SK-N-SH treated with all-trans-retinoic acid at 6 μM for 48 hours (cell line): ENCODE results near the gene MAST1.

Experiments
- BACH2 ChIP-seq: fragments of 250-450 bp; sonication (Bioruptor Pico); IDR thresholded peaks from 2 replicates; pipeline ENCODE4 v1.9.0; 2021; ENCODE audit warnings: mild to moderate bottlenecking, borderline replicate concordance
- CSDC2 ChIP-seq: fragments of 250-450 bp; sonication (Bioruptor Pico); IDR thresholded peaks from 2 replicates; pipeline ENCODE4 v1.5.0; 2020; ENCODE audit warnings: mild to moderate bottlenecking, moderate library complexity
- GLIS3 ChIP-seq: fragments of 250-450 bp; sonication (Bioruptor Pico); IDR thresholded peaks from 2 replicates; pipeline ENCODE4 v1.5.0; 2020; ENCODE audit warnings: mild to moderate bottlenecking, moderate library complexity
- OSR1 ChIP-seq: fragments of 250-450 bp; sonication (Bioruptor Pico); IDR thresholded peaks from 2 replicates; pipeline ENCODE4 v1.8.0; 2022; ENCODE audit warnings: moderate library complexity, mild to moderate bottlenecking, inconsistent platforms
- RARB ChIP-seq: fragments of 250-450 bp; sonication (Bioruptor Pico); IDR thresholded peaks from 2 replicates; pipeline ENCODE4 v1.8.0; 2021; ENCODE audit warnings: mild to moderate bottlenecking, moderate library complexity
- TOX ChIP-seq: fragments of 250-450 bp; sonication (Bioruptor Pico); IDR thresholded peaks from 2 replicates; pipeline ENCODE4 v1.8.0; 2021; ENCODE audit warnings: mild to moderate bottlenecking, moderate library complexity, borderline replicate concordance
- ZC3H10 ChIP-seq: fragments of 250-450 bp; sonication (Bioruptor Pico); IDR thresholded peaks from 2 replicates; pipeline ENCODE4 v1.5.1; 2021; ENCODE audit warnings: mild to moderate bottlenecking, moderate library complexity
- ZFP3 ChIP-seq: fragments of 250-450 bp; sonication (Bioruptor Pico); IDR thresholded peaks from 2 replicates; pipeline ENCODE4 v1.5.0; 2020; ENCODE audit warnings: mild to moderate bottlenecking, moderate library complexity
- TF ChIP-seq, protein P1 (sequence below): fragments of 250-450 bp; sonication (Bioruptor Pico); IDR thresholded peaks from 2 replicates; pipeline ENCODE4 v1.5.1; 2020; ENCODE audit warnings: low read depth, mild to moderate bottlenecking, moderate library complexity
- TF ChIP-seq, protein P2 (sequence below): fragments of 250-450 bp; sonication (Bioruptor Pico); IDR thresholded peaks from 2 replicates; pipeline ENCODE4 v1.8.0; 2020; ENCODE audit warnings: mild to moderate bottlenecking, moderate library complexity, borderline replicate concordance

DNA sequence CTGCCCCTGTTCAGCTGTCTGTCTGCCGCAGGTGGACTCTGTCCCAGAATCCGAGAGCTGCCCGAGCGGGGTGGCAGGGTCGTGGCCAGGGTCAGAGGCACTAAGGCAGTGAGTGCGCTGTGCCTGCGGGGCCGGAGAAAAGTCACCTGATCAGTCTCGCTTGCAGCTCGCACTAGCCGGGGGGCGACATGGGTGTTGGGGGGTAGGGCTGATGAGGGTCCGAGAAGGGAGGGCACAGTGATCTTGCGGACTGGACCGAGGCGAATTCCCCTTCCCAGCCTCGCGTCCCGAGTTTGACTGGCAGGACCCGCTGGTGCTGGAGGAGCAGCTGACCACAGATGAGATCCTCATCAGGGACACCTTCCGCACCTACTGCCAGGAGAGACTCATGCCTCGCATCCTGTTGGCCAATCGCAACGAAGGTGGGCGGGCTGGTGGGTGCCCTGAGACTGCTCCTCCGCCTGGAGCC lies 53.3 kb downstream of the MAST1 start:
- TF ChIP-seq, protein P1, sequence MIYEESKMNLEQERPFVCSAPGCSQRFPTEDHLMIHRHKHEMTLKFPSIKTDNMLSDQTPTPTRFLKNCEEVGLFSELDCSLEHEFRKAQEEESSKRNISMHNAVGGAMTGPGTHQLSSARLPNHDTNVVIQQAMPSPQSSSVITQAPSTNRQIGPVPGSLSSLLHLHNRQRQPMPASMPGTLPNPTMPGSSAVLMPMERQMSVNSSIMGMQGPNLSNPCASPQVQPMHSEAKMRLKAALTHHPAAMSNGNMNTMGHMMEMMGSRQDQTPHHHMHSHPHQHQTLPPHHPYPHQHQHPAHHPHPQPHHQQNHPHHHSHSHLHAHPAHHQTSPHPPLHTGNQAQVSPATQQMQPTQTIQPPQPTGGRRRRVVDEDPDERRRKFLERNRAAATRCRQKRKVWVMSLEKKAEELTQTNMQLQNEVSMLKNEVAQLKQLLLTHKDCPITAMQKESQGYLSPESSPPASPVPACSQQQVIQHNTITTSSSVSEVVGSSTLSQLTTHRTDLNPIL (CRISPR knock-in tag): no peak
- TF ChIP-seq RARB (CRISPR knock-in tag) (no peak), ZFP3 (no peak), ZC3H10 (no peak), BACH2 (CRISPR knock-in tag) (no peak), TOX (CRISPR knock-in tag) (no peak), OSR1 (no peak), CSDC2 (CRISPR knock-in tag) (no peak), GLIS3 (CRISPR knock-in tag) (no peak)
- TF ChIP-seq, protein P2, sequence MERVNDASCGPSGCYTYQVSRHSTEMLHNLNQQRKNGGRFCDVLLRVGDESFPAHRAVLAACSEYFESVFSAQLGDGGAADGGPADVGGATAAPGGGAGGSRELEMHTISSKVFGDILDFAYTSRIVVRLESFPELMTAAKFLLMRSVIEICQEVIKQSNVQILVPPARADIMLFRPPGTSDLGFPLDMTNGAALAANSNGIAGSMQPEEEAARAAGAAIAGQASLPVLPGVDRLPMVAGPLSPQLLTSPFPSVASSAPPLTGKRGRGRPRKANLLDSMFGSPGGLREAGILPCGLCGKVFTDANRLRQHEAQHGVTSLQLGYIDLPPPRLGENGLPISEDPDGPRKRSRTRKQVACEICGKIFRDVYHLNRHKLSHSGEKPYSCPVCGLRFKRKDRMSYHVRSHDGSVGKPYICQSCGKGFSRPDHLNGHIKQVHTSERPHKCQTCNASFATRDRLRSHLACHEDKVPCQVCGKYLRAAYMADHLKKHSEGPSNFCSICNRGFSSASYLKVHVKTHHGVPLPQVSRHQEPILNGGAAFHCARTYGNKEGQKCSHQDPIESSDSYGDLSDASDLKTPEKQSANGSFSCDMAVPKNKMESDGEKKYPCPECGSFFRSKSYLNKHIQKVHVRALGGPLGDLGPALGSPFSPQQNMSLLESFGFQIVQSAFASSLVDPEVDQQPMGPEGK (CRISPR knock-in tag): no peak
